ENCODE data around the gene CDC42EP2. TPM values are rescaled to one million over a fixed set of nuclear protein-coding genes. Genes with fewer than 3 reads are reported as not detected.
A peak's percentile ranks its signal among the peaks of the same experiment; 100 is the strongest.

The CDC42EP2 gene
- polyA plus RNA-seq, 2 of the 4 experiments (the other 2 are of a cell fraction): 3.0 to 8.5 TPM

DNA sequence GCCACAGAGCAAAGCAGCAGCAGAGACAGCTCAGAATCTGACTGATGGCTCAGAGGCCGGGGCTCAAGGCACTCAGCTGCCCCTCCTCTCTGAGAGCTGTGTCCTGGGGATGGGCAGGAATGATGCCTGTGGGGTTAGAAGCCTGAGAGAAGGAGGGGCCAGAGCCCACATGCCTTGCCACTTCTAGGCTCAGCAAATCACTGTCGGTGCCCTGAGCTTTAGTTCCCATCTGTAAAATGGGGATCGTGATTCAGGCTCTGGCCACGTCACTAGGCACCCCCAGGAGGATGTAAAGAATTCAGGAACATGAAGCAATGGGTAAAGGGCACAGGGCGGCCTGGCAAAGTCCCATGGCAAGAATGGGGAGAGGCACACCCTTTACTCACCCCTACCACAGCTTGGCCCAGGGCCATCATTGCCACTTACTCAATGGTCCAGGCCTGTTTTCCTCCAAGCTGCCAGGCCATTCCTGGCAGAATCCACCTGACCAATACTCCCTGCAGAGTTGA, 3.4 kb upstream of the CDC42EP2 start:
- H3K4me1 ChIP-seq: peaks cover 56% of the 10 kb centered on the region
- FAIRE-seq: no peak
- CTCF ChIA-PET: interaction anchor here (76.3 to 78.3 kb wide), 2 partner anchors 4 to 31 kb away, joined by 3090 read pairs; partner anchors contain the start of genes CDC42EP2, DPF2, POLA2 and TIGD3
- DNase-seq (ENCODE audit: low read depth in 1 of 2, low spot score in 1 of 2): no peak
- ATAC-seq: no peak
- H3K4me2 ChIP-seq: peak overlapping the region; percentile 41
- 65% methylated on average over 5 of the region's 5 CpGs for WGBS (ENCODE audit: missing lambda C conversion rate)
- POLR2A ChIA-PET: interaction anchor here (0.7 to 1.2 kb wide), 4 partner anchors 19 to 614 kb away, joined by 3 to 4 read pairs (median 4); partner anchors contain the start of gene DPF2
- H3K9me3 ChIP-seq: no peaks in the 10 kb centered on the region
- no peak overlapping the region for H3K4me3 ChIP-seq
- H3K27ac ChIP-seq: peak overlapping the region; percentile 56 to 71; a peak in 5 of 6 replicates
- TF ChIP-seq ELK1 (IDR thresholded peaks at IDR 0.05; ENCODE audit: low read depth, low read length) (no peak), JUN (IDR thresholded peaks at IDR 0.05) (0 out of 5 replicates have a peak, but pooled peaks of 1 of the 2 experiments have one; percentile 28)
- TF ChIP-seq, protein P1, sequence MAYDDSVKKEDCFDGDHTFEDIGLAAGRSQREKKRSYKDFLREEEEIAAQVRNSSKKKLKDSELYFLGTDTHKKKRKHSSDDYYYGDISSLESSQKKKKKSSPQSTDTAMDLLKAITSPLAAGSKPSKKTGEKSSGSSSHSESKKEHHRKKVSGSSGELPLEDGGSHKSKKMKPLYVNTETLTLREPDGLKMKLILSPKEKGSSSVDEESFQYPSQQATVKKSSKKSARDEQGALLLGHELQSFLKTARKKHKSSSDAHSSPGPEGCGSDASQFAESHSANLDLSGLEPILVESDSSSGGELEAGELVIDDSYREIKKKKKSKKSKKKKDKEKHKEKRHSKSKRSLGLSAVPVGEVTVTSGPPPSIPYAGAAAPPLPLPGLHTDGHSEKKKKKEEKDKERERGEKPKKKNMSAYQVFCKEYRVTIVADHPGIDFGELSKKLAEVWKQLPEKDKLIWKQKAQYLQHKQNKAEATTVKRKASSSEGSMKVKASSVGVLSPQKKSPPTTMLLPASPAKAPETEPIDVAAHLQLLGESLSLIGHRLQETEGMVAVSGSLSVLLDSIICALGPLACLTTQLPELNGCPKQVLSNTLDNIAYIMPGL (CRISPR knock-in tag; IDR thresholded peaks at IDR 0.05; ENCODE audit: borderline replicate concordance): no peak

- peaks cover 49% of the 10 kb centered on the region for H3K4me1 ChIP-seq
- DNase-seq (ENCODE audit: low read depth in 1 of 2, low spot score in 1 of 2) (peak; percentile 74 to 78), FAIRE-seq (no peak), ATAC-seq (peak; percentile 63 to 81)
- peak overlapping the region; percentile 97 for H3K4me2 ChIP-seq
- no peaks in the 10 kb centered on the region for H3K9me3 ChIP-seq
- ChIA-PET POLR2A (interaction anchor here (0.8 to 3.8 kb wide), 9 partner anchors 11 to 198 kb away, joined by 3 to 62 read pairs (median 7); partner anchors contain the start of genes DPF2, POLA2 and ZNHIT2), CTCF (interaction anchor here (0.7 to 78.3 kb wide), 33 partner anchors 0 to 462 kb away, joined by 3 to 3090 read pairs (median 4); partner anchors contain the start of genes CAPN1, CDC42EP2, DPF2 and POLA2)
- peak overlapping the region; percentile 99 for H3K4me3 ChIP-seq
- H3K27ac ChIP-seq: peak overlapping the region; percentile 91
- whole genome bisulfite sequencing (ENCODE audit: missing lambda C conversion rate): no CpG with 5 or more reads among the region's 59 CpGs
- no peak for TF ChIP-seq TFCP2L1 (CRISPR knock-in tag; IDR thresholded peaks at IDR 0.05)
- no peak for TF ChIP-seq CBX8 (IDR thresholded peaks at IDR 0.05)
- 0 out of 3 replicates have a peak, but pooled peaks have one; percentile 36 for TF ChIP-seq BCL3 (IDR thresholded peaks at IDR 0.05)
- TF ChIP-seq, protein P2, sequence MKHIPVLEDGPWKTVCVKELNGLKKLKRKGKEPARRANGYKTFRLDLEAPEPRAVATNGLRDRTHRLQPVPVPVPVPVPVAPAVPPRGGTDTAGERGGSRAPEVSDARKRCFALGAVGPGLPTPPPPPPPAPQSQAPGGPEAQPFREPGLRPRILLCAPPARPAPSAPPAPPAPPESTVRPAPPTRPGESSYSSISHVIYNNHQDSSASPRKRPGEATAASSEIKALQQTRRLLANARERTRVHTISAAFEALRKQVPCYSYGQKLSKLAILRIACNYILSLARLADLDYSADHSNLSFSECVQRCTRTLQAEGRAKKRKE (CRISPR knock-in tag; IDR thresholded peaks at IDR 0.05; ENCODE audit: low read depth): no peak
- TF ChIP-seq BHLHE40 (IDR thresholded peaks at IDR 0.05; ENCODE audit: low read depth, low read length): no peak
- TF ChIP-seq NFE2L2 (conservative IDR thresholded peaks at IDR 0.05; ENCODE audit: low read length): no peak
- TF ChIP-seq HOXB5 (CRISPR knock-in tag; IDR thresholded peaks at IDR 0.05): no peak
- no peak for TF ChIP-seq ZC3H11A (IDR thresholded peaks at IDR 0.05)
- TF ChIP-seq POLR2AphosphoS2 (conservative IDR thresholded peaks at IDR 0.05; ENCODE audit: low read length): no peak
- TF ChIP-seq NR3C1 (IDR thresholded peaks at IDR 0.05): no peak
- no peak for TF ChIP-seq REST (IDR thresholded peaks at IDR 0.05)
- no peak for TF ChIP-seq EP300 (IDR thresholded peaks at IDR 0.05)
- no peak for TF ChIP-seq FOSL2 (IDR thresholded peaks at IDR 0.05)
- peak; percentile 21; the same call in 1 of the 2 replicates for TF ChIP-seq FOSL2 (CRISPR knock-in tag; IDR thresholded peaks at IDR 0.05)
- TF ChIP-seq, protein P3, sequence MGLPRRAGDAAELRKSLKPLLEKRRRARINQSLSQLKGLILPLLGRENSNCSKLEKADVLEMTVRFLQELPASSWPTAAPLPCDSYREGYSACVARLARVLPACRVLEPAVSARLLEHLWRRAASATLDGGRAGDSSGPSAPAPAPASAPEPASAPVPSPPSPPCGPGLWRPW (IDR thresholded peaks at IDR 0.05): no peak
- TF ChIP-seq MAFK (IDR thresholded peaks at IDR 0.05; ENCODE audit: partially characterized antibody): no peak
- no peak for TF ChIP-seq KDM1A (IDR thresholded peaks at IDR 0.05; ENCODE audit: low read depth)
- peak in 1 of 2 experiments; percentile 48; a peak in 2 of 5 replicates for TF ChIP-seq JUN (IDR thresholded peaks at IDR 0.05)
- TF ChIP-seq PHF8 (IDR thresholded peaks at IDR 0.05; ENCODE audit: borderline replicate concordance, low read depth): 0 out of 2 replicates have a peak, but pooled peaks have one; percentile 7
- no peak for TF ChIP-seq FOXS1 (CRISPR knock-in tag; IDR thresholded peaks at IDR 0.05)
- no peak for TF ChIP-seq HOXA7 (CRISPR knock-in tag; IDR thresholded peaks at IDR 0.05)
- no peak for TF ChIP-seq CEBPB (IDR thresholded peaks at IDR 0.05)
- TF ChIP-seq ESRRA (IDR thresholded peaks at IDR 0.05; ENCODE audit: borderline replicate concordance, low read length): no peak
- no peak for TF ChIP-seq MAZ (IDR thresholded peaks at IDR 0.05; ENCODE audit: borderline replicate concordance, low read depth, low read length)
- TF ChIP-seq RCOR1 (IDR thresholded peaks at IDR 0.05; ENCODE audit: low read depth, low read length): no peak
These were observed 669 bp downstream of the CDC42EP2 start for GRCh38 chr11:65315204-65315865.

Measured in A549 (cell line).